HG02763 (cell line): ENCODE measurements around the gene ITPK1.
"Not testable (repeated sequence)": the region's sequence is repeated elsewhere in the genome, so short reads cannot be mapped to it uniquely, and the experiment has no call there.

Experiments used
- ATAC-seq: cut with Tn5 transposase; IDR thresholded peaks from one replicate; pipeline ENCODE4 v1.9.1; 2021; ENCODE audit warnings: mild to moderate bottlenecking, moderate library complexity; ENCODE audit not compliant: unreplicated experiment

The ITPK1 gene

DNA sequence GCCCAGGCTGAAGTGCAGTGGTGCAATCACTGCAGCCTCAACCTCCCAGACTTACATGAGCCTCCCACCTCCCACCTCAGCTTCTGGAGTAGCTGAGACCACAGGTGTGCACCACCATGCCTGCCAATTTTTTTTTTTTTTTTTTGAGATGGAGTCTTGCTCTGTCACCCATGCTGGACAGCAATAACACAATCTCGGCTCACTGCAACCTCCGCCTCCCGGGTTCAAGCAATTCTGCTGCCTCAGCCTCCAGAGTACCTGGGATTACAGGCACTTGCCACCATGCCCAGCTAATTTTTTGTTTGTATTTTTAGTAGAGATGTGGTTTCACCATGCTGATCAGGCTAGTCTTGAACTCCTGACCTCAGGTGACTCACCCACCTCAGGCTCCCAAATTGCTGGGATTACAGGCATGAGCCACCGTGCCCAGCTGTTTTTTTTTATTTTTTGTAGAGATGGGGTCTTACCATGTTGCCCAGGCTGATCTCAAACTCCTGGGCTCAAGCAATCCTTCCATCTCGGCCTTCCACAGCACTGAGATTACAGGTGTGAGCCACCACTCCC, 15.6 kb upstream of the ITPK1 start:
- not testable (repeated sequence) for ATAC-seq

- ATAC-seq: no peak
These were observed 13.2 kb upstream of the ITPK1 start for GRCh38 chr14:93128725-93129459.

GRCh38 chr14:93126111-93126510, 10.4 kb upstream of the ITPK1 start:
- no peak for ATAC-seq

DNA sequence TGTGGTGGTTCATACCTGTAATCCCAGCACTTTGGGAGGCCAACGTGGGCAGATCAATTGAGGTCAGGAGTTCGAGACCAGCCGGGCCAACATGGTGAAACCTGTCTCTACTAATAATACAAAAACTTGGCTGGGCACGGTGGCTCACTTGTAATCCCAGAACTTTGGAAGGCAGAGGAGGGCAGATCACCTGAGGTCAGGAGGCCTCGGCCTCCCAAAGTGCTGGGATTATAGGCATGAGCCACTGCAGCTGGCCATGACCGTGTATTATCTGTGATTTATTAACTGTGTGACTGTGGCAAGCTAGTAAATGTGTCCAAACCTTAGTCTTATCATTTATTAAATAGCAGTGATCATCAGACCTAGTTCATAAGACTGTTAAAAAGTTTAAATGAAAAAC, 7.1 kb upstream of the ITPK1 start:
- ATAC-seq: no peak

- ATAC-seq: no peak
These were observed 5.5 kb upstream of the ITPK1 start for GRCh38 chr14:93121030-93121834.

DNA sequence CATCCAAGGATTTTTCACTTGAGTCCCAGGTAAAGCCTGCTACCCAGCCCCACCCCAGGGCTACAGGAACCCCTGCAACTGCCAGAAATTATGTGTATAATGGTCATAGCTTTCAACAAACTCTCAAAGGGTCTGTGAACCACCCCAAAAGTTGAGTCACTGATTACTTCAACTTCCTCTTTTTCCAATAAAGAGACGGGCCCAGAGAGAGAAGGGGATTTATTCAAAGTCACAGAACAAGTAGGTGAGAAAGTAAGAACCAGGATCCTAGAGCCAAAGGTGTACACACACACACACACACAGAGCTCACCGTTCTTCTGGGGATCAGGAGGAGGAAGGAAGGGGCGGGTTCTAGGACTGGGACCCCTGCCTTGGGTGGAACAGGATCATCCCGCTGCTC, 4.8 kb upstream of the ITPK1 start:
- no peak for ATAC-seq

- ATAC-seq: no peak
These were observed 1.0 kb upstream of the ITPK1 start for GRCh38 chr14:93116676-93117200.

DNA sequence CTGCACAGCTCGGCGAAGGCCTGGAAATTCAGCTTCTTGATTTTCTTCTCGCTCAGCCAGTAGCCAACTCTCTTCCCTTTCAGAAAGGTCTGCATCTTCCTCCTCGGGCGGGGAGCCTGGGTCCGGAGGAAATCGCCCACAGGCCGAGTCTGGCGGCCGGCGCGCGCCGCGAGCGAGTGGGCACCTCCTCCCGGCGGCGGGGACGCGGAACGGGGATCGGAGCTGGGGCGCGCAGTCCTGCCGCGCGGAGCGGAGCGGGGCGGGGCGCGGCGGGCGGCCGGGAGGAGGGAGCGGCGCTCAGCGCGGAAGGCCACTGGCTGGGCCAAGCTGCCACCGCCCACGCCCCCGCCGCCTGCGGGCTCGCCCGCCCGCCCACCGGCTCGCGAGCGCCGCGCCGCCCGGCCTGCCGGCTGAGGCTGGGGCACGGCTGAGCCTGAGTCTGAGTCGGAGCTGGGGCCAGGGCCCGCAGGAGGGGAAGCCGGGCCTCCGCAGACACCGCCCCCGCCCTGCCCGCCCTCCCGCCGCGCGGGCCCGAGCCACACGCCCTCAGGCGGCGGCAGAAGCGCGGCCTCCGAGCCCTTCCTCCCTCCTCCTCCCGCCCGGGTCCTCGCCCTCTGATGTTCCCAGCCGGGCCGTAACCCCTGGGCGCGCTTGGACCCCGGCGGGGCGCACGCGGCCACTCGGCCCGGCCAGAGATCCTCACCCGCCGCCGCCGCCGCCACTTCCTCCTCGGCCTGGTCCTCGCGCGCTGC, 480 bp downstream of the ITPK1 start:
- peak; percentile 74 for ATAC-seq

DNA sequence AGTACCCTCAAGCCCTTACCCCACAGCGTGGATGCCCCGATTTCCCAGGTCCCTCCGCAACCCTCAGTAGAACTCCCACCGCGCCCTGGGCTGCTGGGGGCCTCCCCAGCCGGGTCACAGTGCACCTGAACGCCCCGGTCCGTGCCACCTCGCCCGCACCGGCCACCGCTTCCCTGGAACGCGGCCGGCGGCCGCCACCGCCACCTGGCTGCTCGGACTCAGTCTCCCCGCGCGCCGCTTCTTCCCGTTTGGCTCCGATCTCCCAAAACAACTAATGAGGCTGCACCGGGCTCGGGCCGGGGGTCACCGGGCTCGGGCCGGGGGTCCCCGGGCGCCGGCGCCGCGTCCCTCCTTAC, 1.0 kb downstream of the ITPK1 start:
- no peak for ATAC-seq

DNA sequence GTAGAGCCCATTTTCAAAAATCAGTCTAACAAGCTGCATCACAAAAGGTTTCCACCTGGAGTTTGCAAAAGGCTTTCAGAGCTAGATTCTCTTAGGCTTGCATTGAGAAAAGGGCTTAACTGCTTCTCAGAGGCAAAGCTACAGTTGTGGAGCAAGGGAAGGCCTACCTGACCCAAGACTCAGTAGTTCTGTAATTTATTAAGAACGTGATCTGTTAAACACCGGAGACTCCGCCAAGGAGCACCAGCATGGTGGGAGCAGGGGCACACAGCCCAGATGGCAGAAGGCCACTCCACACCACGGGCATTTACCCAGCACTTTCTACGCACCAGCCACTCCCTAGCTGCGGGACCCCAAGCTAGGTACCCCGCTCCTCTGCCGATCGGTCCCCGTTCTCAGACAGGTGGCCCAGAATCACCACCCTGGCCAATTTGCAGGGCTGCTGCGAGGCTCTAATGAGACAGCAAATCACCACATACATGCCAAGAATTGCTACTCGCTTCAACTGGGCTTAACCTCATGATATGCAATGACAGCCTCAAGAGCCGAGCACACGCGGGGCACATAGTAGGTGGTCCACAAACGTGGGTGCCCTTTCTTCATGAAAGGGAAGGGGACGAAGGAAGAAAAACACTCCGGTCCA, 1.5 kb downstream of the ITPK1 start:
- ATAC-seq: no peak

DNA sequence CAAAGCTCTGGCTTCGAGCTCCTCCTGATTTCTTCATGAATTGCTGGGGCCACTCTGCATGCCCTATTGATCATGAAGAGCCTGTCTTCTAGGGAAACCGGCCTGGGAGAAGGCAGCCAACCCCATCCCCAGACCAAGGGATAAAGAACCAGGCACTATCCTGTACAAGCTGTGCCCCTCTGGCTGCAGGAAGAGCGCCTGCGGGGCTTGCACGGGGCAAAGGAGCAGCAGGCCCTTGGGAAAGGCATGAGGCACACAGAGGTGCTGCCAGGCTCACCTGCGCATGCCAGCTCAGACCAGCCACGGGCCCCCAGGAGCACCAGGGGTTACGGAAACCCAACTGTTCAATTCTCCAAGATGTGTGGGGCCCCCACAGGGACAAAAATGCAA, 2.1 kb downstream of the ITPK1 start:
- ATAC-seq: no peak

DNA sequence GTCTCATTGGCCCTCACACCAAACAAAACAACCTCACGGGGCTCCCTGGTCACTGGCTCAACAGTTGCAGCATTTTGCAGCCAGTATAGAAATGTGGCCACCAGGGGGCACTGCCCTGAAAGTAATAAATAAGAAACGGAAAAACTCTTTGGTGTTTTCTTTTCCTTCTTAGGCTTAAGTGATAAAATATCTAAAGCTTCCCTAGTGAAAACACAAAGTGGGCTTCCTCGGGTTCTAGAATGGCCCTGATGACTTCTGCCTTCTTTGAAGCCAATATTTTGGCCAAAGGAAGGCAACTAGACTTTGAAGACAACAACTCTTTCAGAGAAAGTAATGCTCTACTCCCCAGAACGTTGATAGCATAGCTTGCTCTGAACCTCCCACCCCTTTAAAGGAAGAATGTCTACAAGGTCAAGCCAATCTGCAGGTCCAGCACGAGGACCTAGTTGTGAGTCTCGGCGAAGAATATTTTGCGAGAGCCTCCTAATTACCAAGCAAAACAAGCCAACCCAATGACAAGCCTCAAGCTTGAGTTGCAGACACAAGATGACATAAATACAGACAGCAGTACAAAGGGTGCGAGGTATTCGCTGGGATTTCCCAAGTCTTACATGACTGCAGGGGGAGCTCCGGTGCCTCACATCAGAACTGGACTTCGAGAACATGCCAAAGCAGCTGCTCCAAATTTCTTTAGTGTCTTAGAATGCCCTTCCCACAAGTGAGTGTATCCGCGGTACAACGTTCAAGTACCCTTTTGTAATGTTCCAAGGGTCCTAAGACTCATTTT, 2.6 kb downstream of the ITPK1 start:
- ATAC-seq: no peak

- not testable (repeated sequence) for ATAC-seq
These were observed 4.2 kb downstream of the ITPK1 start for GRCh38 chr14:93111541-93111940.

DNA sequence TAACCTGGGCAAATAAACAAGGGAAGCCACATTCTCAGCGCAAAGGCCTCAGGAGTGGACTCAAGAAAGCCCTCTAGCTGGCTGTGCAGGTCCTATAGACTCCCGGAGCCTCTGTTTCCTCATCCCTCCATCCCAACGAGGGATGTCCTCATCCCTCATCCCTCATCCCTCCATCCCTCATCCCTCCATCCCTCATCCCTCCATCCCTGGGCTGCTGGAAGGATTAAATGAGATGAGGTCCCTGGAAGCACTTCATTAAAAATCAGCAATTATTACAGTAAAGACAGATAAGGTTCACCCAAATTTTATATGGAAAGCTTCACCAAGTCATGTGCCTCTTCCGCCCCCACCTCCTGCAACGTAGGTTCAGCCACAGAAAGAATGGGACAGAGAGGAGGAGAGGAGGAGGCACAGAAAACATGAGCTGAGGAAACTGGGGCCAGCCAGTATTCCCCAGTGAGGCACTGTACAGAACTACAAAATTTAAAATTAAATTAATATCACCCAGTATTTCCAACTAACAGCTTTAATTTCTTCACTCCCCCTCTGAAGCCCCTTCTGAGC, 4.8 kb downstream of the ITPK1 start:
- ATAC-seq: no peak

DNA sequence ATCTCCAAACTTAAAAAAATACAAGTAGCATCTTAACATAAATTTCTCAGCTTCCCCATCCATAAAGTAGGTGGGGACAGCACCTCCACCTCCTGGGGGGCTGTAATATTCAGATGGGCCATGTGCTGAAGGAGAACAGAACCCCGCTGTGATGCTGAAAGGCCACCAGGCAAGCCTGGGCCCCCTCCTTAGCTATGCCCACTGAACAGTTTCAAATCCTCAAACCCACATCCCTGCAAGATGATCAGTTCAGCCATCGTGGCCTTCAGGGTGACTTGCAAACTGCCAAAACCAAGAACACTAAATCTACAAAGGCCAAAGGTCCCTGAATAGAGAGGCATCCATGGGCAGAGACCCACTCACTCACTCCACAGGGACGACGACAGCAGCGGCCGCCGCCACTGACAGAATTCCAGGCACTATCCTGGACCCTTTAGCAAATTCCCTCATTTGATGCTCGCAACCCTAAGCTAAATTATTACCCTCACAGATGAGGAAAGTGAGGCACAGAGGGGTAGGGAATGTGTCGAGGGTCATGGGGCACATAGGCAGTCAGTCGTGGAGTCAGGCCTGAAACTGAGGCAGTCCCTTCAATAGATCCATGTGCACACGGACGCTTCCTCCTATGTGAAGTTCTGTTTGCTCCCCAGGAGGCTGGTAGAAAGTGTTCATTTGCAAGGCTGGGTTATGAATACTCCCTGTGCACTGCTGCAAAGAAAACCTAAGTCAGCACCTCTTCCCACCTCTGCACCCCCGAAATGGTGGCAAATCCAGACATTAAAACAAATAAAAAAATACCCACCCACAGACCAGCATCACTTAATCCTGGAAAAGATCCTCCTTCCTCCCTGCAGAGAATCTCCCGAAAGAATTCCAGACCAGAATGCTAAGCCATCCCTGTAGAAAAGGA, 5.9 kb downstream of the ITPK1 start:
- no peak for ATAC-seq

GRCh38 chr14:93108105-93108504, 7.6 kb downstream of the ITPK1 start:
- no peak for ATAC-seq

- no peak for ATAC-seq
These were observed 8.3 kb downstream of the ITPK1 start for GRCh38 chr14:93107453-93107852.

DNA sequence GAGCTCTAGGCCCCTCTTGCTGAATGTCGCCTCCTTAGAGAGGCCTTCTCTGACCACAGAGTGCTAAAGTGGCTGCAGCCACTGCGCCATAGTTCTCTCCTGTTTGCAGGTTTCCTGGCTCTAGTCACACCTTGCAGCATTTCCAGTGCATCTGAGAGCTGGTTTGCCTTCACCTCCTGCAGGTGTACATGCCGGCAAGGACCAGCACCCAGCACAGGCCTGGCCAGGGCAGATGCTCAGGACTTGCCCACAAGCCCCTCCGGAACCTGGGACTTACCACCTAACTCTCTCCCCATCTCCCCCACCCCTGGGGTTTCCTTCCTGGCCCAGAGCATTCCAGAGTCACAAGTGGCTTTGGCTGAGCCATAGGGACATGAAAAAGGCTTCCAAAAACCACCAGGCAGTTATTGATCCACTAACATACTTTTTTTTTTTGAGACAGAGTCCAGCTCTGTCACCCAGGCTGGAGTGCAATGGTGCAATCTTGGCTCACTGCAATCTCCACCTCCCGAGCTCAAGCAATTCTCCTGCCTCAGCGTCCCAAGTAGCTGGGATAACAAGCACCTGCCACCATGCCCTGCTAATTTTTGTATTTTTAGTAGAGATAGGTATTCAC, 9.1 kb downstream of the ITPK1 start:
- no peak for ATAC-seq
